ENCODE measurements around the gene FOS. TPM values are rescaled to one million over a fixed set of nuclear protein-coding genes. Genes with fewer than 3 reads are reported as not detected.

Gene FOS
- 26.6 and 30.7 TPM in 2 replicates for polyA plus RNA-seq (2013)

DNA sequence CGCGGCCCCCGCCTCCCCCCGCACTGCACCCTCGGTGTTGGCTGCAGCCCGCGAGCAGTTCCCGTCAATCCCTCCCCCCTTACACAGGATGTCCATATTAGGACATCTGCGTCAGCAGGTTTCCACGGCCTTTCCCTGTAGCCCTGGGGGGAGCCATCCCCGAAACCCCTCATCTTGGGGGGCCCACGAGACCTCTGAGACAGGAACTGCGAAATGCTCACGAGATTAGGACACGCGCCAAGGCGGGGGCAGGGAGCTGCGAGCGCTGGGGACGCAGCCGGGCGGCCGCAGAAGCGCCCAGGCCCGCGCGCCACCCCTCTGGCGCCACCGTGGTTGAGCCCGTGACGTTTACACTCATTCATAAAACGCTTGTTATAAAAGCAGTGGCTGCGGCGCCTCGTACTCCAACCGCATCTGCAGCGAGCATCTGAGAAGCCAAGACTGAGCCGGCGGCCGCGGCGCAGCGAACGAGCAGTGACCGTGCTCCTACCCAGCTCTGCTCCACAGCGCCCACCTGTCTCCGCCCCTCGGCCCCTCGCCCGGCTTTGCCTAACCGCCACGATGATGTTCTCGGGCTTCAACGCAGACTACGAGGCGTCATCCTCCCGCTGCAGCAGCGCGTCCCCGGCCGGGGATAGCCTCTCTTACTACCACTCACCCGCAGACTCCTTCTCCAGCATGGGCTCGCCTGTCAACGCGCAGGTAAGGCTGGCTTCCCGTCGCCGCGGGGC lies at the start of gene FOS:
Gene FOS, plus strand, starts transcription at position 407 of the 731 bp plus-strand sequence. Its CDS starts 155 bp downstream, at position 562.
- Histone ChIP-seq H3K9ac (ENCODE audit: low read length) (peak within 1 kb of the TSS; percentile 67), H4K91ac (ENCODE audit: low read depth, low read length) (peak within 1 kb of the TSS; percentile 98), H2AK5ac (ENCODE audit: low read length) (peak within 1 kb of the TSS; percentile 89), H3K18ac (ENCODE audit: low read length) (peak within 1 kb of the TSS; percentile 99), H3K4me2 (ENCODE audit: low read length) (peak within 1 kb of the TSS; percentile 71), H3K9me3 (ENCODE audit: insufficient read depth, low read depth, low read length) (no peaks in the 10 kb centered on the region), H3K23ac (ENCODE audit: low read length) (no peak within 1 kb of the TSS), H3K79me2 (ENCODE audit: control insufficient read depth, insufficient read depth, low read length, poor library complexity) (peaks cover 7% of the 10 kb centered on the region), H3K4me1 (ENCODE audit: control insufficient read depth in 1 of 2, insufficient read depth in 2 of 2, low read length in 2 of 2) (peaks cover 15 to 24% of the 10 kb centered on the region in 2 experiments), H3K79me1 (ENCODE audit: low read length) (peaks cover 19% of the 10 kb centered on the region), H3K36me3 (ENCODE audit: control insufficient read depth in 1 of 2, insufficient read depth in 2 of 2, low read length in 2 of 2) (peaks cover 10 to 14% of the 10 kb centered on the region in 2 experiments), H2BK5ac (ENCODE audit: low read depth, low read length, poor library complexity) (peak within 1 kb of the TSS; percentile 99), H4K8ac (ENCODE audit: low read depth, low read length) (peak within 1 kb of the TSS; percentile 88), H2AFZ (ENCODE audit: insufficient read depth, low read length, poor library complexity) (peak within 1 kb of the TSS; percentile 51), H2BK120ac (ENCODE audit: insufficient read depth, low read length, poor library complexity) (peak within 1 kb of the TSS; percentile 99), H2BK12ac (ENCODE audit: low read length) (peak within 1 kb of the TSS; percentile 99), H3K4ac (ENCODE audit: low read depth, low read length) (peak within 1 kb of the TSS; percentile 70), H3K14ac (ENCODE audit: low read length) (peak within 1 kb of the TSS; percentile 95), H3K27ac (ENCODE audit: low read depth, low read length) (peak within 1 kb of the TSS; percentile 95), H3K4me3 (ENCODE audit: low read depth, low read length) (peak within 1 kb of the TSS; percentile 83), H3K27me3 (ENCODE audit: insufficient read depth, low read length) (no peaks in the 10 kb centered on the region), H4K12ac (ENCODE audit: low read depth, low read length) (peak within 1 kb of the TSS; percentile 35)
- DNase-seq, result peak; percentile 88 to 96
- no CpG with 5 or more reads among the region's 69 CpGs for WGBS (ENCODE audit: extremely low coverage, insufficient coverage, insufficient read length)

DNA sequence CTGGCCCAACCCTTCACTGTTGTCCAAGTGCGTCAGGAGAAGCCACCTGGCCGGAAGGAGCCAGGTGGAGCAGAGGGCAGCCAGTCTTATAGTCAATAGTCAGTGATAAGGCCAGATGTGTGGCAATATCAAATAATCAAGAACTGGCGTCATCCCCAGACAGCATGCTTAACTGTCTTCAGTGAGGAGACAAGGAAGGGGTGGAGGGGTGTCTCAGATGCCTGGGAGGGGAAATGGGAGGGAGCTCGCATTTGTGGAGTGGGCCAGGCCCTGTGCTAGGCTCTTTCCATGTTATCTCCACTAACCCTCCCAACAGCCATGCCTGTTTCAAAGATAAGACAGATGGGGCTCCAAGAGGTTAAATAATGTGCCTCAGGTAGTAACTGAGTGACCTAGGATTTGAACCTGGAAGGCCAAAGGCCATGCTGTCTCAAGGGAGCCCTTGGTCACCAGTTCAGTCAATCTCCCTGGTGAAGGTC lies 48.9 kb upstream of the FOS start:
- Histone ChIP-seq H3K36me3 (ENCODE audit: control insufficient read depth in 1 of 2, insufficient read depth in 2 of 2, low read length in 2 of 2) (no peaks in the 10 kb centered on the region), H3K14ac (ENCODE audit: low read length) (no peak overlapping the region), H3K4me1 (ENCODE audit: control insufficient read depth in 1 of 2, insufficient read depth in 2 of 2, low read length in 2 of 2) (peaks cover 7 to 9% of the 10 kb centered on the region in 2 experiments), H3K23ac (ENCODE audit: low read length) (no peak overlapping the region), H3K79me1 (ENCODE audit: low read length) (peaks cover 3% of the 10 kb centered on the region), H4K8ac (ENCODE audit: low read depth, low read length) (no peak overlapping the region), H4K91ac (ENCODE audit: low read depth, low read length) (no peak overlapping the region), H2BK12ac (ENCODE audit: low read length) (no peak overlapping the region), H3K9me3 (ENCODE audit: insufficient read depth, low read depth, low read length) (peaks cover 1% of the 10 kb centered on the region), H3K18ac (ENCODE audit: low read length) (no peak overlapping the region), H3K4me3 (ENCODE audit: low read depth, low read length) (no peak overlapping the region), H2BK5ac (ENCODE audit: low read depth, low read length, poor library complexity) (no peak overlapping the region), H2BK120ac (ENCODE audit: insufficient read depth, low read length, poor library complexity) (no peak overlapping the region), H3K4me2 (ENCODE audit: low read length) (no peak overlapping the region), H3K27ac (ENCODE audit: low read depth, low read length) (no peak overlapping the region), H3K9ac (ENCODE audit: low read length) (no peak overlapping the region), H2AK5ac (ENCODE audit: low read length) (no peak overlapping the region), H4K12ac (ENCODE audit: low read depth, low read length) (no peak overlapping the region), H2AFZ (ENCODE audit: insufficient read depth, low read length, poor library complexity) (no peak overlapping the region), H3K4ac (ENCODE audit: low read depth, low read length) (no peak overlapping the region), H3K27me3 (ENCODE audit: insufficient read depth, low read length) (no peaks in the 10 kb centered on the region), H3K79me2 (ENCODE audit: control insufficient read depth, insufficient read depth, low read length, poor library complexity) (no peaks in the 10 kb centered on the region)
- DNase-seq, result no peak
- WGBS (ENCODE audit: extremely low coverage, insufficient coverage, insufficient read length), result no CpG with 5 or more reads among the region's 4 CpGs

DNA sequence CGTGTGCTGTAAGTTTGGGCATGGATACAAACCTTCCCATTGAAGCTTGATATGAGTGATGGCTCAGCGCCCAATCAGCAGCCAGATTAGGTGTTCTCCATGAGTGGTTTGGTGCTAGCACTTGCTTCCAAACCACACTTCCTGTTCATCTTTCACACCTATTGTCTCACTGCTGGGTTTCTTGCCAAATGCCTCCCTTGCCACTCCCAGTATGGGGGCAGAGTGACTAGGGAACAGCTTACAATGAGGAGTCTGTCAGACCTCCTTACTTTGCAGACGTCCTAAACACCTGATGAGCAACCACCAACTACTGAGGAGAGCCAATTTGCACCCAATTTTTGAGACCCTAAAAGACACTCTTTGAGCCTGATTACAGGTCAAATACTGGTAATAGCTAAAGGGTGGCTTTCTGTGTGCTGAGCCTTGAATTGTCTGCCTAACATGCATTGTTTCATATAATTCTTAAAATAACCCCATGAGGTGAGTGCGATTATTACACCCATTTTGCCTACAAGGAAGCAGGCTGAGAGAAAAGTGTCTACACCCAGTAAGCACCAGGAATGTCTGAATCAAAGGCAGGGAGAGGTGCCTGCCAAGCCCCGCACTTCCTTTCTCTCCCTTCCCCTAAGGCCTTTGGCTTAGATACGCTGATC lies 48.4 kb upstream of the FOS start:
- Histone ChIP-seq H3K18ac (ENCODE audit: low read length) (no peak overlapping the region), H3K4me3 (ENCODE audit: low read depth, low read length) (no peak overlapping the region), H4K8ac (ENCODE audit: low read depth, low read length) (no peak overlapping the region), H3K23ac (ENCODE audit: low read length) (no peak overlapping the region), H3K79me1 (ENCODE audit: low read length) (peaks cover 5% of the 10 kb centered on the region), H3K27ac (ENCODE audit: low read depth, low read length) (no peak overlapping the region), H3K9ac (ENCODE audit: low read length) (no peak overlapping the region), H3K14ac (ENCODE audit: low read length) (no peak overlapping the region), H4K12ac (ENCODE audit: low read depth, low read length) (no peak overlapping the region), H3K36me3 (ENCODE audit: control insufficient read depth in 1 of 2, insufficient read depth in 2 of 2, low read length in 2 of 2) (no peaks in the 10 kb centered on the region), H3K4me2 (ENCODE audit: low read length) (no peak overlapping the region), H2AK5ac (ENCODE audit: low read length) (no peak overlapping the region), H2BK120ac (ENCODE audit: insufficient read depth, low read length, poor library complexity) (no peak overlapping the region), H2BK12ac (ENCODE audit: low read length) (peak overlapping the region; percentile 10), H2BK5ac (ENCODE audit: low read depth, low read length, poor library complexity) (no peak overlapping the region), H3K79me2 (ENCODE audit: control insufficient read depth, insufficient read depth, low read length, poor library complexity) (no peaks in the 10 kb centered on the region), H3K9me3 (ENCODE audit: insufficient read depth, low read depth, low read length) (peaks cover 1% of the 10 kb centered on the region), H3K4me1 (ENCODE audit: control insufficient read depth in 1 of 2, insufficient read depth in 2 of 2, low read length in 2 of 2) (peaks cover 8 to 9% of the 10 kb centered on the region in 2 experiments), H3K27me3 (ENCODE audit: insufficient read depth, low read length) (no peaks in the 10 kb centered on the region), H4K91ac (ENCODE audit: low read depth, low read length) (no peak overlapping the region), H3K4ac (ENCODE audit: low read depth, low read length) (no peak overlapping the region), H2AFZ (ENCODE audit: insufficient read depth, low read length, poor library complexity) (no peak overlapping the region)
- WGBS (ENCODE audit: extremely low coverage, insufficient coverage, insufficient read length), result no CpG with 5 or more reads among the region's 6 CpGs
- DNase-seq, result peak in 1 of 2 donors; percentile 64

DNA sequence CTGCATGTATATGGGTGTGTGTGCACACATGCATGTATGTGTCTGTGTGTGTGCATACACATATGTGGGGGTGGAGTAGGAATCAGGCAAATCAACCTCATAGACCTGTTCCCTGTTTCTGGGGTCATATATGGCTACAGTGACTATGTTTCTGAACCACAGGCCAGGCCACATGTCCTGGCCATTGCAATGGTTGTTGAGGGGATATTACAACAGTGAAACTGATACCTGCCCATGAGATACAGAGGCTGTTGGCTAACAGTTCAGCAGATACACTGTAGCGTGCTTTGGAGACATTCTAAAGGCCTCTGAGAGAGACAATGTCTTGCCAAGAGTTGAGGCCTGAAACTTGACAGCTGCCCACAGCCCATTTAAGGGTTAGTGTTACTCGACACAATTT lies 47.3 kb upstream of the FOS start:
- no peak overlapping the region for H2BK120ac ChIP-seq (ENCODE audit: insufficient read depth, low read length, poor library complexity)
- no peak overlapping the region for H2BK12ac ChIP-seq (ENCODE audit: low read length)
- H3K23ac ChIP-seq (ENCODE audit: low read length), result no peak overlapping the region
- H3K79me2 ChIP-seq (ENCODE audit: control insufficient read depth, insufficient read depth, low read length, poor library complexity), result no peaks in the 10 kb centered on the region
- no peaks in the 10 kb centered on the region for H3K36me3 ChIP-seq (ENCODE audit: control insufficient read depth in 1 of 2, insufficient read depth in 2 of 2, low read length in 2 of 2)
- H3K18ac ChIP-seq (ENCODE audit: low read length), result no peak overlapping the region
- no peak overlapping the region for H3K14ac ChIP-seq (ENCODE audit: low read length)
- no peaks in the 10 kb centered on the region for H3K27me3 ChIP-seq (ENCODE audit: insufficient read depth, low read length)
- no peak for DNase-seq
- H3K4me2 ChIP-seq (ENCODE audit: low read length), result no peak overlapping the region
- H3K9me3 ChIP-seq (ENCODE audit: insufficient read depth, low read depth, low read length), result peaks cover 1% of the 10 kb centered on the region
- H4K91ac ChIP-seq (ENCODE audit: low read depth, low read length), result no peak overlapping the region
- H2AFZ ChIP-seq (ENCODE audit: insufficient read depth, low read length, poor library complexity), result no peak overlapping the region
- no CpG with 5 or more reads among the region's 2 CpGs for whole genome bisulfite sequencing (ENCODE audit: extremely low coverage, insufficient coverage, insufficient read length)
- no peak overlapping the region for H3K9ac ChIP-seq (ENCODE audit: low read length)
- H3K79me1 ChIP-seq (ENCODE audit: low read length), result peaks cover 5% of the 10 kb centered on the region
- H2BK5ac ChIP-seq (ENCODE audit: low read depth, low read length, poor library complexity), result no peak overlapping the region
- no peak overlapping the region for H3K27ac ChIP-seq (ENCODE audit: low read depth, low read length)
- no peak overlapping the region for H3K4ac ChIP-seq (ENCODE audit: low read depth, low read length)
- no peak overlapping the region for H4K8ac ChIP-seq (ENCODE audit: low read depth, low read length)
- no peak overlapping the region for H2AK5ac ChIP-seq (ENCODE audit: low read length)
- peaks cover 8 to 9% of the 10 kb centered on the region in 2 experiments for H3K4me1 ChIP-seq (ENCODE audit: control insufficient read depth in 1 of 2, insufficient read depth in 2 of 2, low read length in 2 of 2)
- no peak overlapping the region for H4K12ac ChIP-seq (ENCODE audit: low read depth, low read length)
- no peak overlapping the region for H3K4me3 ChIP-seq (ENCODE audit: low read depth, low read length)

Data from trophoblast cell (in vitro differentiated cells and primary cell).